C1 segment of cervical spinal cord (tissue), 14 donors: ENCODE results near the gene MTERF2.
"Not testable (repeated sequence)": the region's sequence is repeated elsewhere in the genome, so short reads cannot be mapped to it uniquely, and the experiment has no call there.

ENCODE experiments used
- DNase-seq, 14 donors: peaks; one replicate each; lab custom pipeline; 2025; lab: John Stamatoyannopoulos, UW

MTERF2 gene

DNA sequence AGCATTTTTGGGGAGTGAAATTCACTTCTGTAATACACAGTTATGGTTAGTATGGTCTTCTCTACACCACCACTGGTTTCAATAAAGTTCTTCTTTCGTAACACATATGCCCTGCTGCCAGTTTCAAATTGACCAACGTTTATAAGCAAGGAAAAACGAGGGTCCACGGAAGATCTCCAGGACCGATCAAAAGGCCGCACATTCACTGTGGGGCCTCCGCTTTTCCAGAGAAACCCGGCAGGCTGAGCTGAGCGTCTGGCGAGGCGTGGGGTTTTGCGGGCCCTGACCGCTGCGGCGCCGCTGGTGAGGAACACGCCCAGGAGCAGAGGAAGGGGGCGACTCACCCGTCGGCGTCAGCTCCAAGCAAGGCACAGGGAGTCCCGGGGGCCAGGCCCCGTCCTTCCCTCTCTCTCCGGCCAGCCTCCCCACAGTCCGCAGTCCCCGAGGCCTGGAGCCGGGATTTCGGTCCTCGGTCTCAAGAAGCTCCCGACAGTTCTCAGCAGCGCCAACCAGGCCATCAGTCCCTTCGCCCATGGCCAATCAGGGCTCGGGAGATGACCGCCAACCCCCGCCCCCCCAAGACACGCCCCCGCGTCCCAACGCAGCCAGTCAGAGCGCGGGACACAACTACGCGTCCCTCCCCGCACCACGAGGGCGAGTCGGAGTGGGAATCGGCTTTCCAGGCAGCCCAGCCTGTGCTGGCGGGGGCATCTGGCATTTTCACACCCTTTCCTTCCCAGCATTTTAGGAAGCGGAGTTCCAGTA lies at the start of gene MTERF2:
Gene MTERF2, minus strand, starts transcription at position 522 of the 765 bp plus-strand sequence. CDS start 8,432 bp downstream, outside the sequence.
- peak; percentile 61 to 98 (median 92) for DNase-seq

- DNase-seq, result no peak
Measured at GRCh38 chr12:107035733-107036132, 48.8 kb upstream of the MTERF2 start.

DNA sequence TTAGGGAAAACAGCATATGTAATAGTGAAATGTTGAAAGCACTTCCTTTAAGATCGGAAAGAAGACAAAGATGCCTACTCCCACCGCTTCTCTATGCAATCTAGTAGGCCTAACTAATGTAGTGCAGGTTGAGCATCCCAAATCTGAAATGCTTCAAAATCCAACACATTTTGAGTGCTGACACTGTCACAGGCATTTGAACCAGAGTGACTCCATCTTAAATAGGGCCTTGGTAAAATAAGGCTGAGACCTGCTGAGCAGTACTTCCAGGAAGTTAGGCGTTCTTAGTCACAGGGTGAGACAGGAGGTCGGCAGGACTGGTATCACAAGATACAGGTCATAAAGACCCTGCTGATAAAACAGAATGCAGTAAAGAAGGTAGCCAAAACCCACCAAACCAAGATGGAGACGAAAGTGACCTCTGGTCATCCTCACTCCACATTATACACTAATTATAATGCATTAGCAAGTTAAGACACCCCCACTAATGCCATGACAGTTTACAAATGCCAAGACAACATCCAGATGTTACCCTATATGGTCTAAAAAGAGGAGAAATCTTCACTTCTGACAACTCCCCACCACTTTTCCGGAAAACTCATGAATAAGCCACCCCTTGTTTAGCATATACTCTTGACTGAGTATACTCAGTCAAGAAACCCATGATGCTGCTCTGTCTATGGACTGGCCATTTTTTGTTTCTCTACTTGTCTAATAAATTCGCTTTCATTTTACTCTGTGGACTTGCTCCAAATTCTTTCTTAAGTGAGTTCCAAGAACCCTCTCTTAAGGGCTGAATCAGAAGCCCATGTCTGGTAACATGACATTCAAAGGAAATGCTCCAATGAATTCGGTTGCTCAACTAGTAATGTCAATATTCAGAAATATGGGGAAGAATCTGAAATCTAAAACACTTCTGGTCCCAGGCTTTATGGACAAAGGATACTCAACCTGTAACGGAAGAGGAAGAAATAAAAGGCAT lies 47.1 kb upstream of the MTERF2 start:
- no peak for DNase-seq

DNA sequence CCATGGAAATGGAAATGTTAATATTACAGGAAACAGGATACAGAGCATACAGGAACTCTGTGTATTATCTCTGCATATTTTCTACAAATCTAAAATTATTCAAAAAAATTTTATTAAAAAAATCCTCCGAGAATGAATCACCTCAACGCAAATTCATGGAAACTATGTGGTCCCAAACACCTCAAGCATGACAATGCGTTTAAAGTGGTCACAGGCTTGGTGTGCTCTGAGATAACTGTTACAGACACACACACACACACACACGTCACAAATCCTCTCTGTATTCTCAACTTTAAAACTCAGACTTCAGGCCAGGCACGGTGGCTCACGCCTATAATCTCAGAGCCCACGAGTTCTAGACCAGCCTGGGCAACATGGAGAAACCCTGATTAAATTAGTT lies 45.3 kb upstream of the MTERF2 start:
- no peak for DNase-seq

- no peak for DNase-seq
Measured at GRCh38 chr12:107031061-107031460, 44.1 kb upstream of the MTERF2 start.

GRCh38 chr12:107029081-107029480 lies 42.1 kb upstream of the MTERF2 start:
- no peak for DNase-seq

DNA sequence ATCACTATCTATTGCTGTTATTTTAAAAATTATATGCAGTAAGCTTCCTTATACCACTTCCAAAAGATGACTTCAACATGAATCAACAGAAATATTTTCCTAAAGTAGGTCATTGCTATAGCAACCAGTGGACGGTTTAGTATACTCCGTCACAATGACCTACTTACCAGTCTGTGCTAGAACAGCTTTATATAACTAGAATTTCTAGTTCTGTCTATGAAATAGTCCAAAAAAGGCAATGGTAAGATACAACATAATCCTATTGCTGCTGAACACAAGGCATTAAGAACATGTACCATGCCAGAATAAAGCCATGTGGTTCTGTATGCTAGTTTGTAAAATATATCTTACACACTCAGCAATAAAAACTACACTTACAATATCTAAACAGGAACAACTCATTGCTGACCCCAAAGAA lies 40.7 kb upstream of the MTERF2 start:
- DNase-seq, result peak in 1 of 14 donors; percentile 97

DNA sequence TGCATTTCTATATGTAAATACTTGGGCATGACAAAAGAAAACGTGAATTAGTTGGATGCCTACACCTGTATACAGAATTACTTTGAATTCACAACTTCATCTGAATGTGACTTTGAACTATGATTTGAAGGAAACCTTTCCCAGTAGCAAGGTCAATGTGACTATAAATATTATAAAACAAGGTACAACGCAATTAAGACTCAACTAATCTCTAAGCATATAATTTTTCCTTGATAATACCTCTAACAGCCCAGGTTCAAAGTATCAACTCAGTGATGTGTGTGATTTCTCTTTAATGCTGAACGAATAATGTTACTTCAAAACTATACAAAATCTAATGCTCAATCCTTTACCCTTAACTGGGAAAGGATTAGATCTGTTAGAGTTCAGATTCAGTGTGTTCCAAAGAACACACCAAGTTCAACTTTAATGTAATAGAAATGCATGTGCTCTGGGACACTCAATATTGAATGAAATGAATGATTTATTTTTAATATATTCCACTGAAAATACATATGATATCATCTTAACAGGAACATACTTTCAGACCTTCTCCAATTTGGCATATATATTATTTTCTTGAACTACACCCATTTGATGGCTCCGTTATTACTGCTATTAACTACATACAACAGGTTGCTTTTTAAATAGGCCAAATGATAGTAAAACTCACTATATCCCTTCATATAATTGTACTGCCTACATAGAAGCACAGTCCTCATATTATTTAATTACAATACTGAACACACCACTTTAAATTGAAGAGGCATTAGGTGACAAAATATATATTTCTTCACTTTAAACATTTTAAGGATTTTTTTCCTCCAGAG lies 40.1 kb upstream of the MTERF2 start:
- DNase-seq, result peak in 1 of 14 donors; percentile 36

DNA sequence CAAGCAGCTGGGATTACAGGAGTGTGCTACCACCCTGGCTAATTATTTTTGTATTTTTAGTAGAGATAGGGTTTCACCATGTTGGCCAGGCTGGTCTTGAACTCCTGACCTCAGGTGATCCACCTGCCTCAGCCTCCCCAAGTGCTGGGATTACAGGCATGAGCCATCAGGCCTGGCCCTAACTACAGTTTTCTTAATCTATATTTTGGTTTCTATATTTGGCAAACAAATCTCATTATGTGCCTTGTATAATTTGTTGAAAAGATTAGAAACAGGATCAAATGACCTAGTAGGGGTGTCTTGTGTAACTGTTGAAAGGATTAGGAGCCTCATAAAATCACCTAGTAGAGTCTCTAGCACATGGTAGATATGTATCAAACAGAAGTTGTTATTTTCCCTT lies 39.4 kb upstream of the MTERF2 start:
- DNase-seq, result not testable (repeated sequence)

GRCh38 chr12:107025671-107026070 lies 38.7 kb upstream of the MTERF2 start:
- no peak for DNase-seq

DNA sequence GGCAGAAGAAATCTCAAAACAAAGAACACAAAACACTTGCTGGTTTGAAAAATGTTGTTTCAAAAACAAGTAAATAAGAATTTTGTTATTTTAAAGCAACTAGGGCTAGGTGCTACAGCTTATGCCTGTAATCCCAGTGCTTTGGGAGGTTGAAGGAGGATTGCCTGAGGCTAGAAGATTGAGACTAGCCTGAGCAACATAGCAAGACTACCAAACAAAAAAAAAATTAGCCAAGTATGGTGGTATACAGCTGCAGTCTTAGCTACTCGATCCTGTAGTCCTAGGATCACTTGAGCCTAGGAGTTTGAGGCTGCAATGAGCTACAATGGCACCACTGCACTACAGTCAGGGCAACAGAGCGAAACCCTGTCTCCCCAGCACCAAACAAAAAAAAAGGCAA lies 32.6 kb upstream of the MTERF2 start:
- no peak for DNase-seq

- DNase-seq, result no peak
Measured at GRCh38 chr12:107017042-107017441, 30.1 kb upstream of the MTERF2 start.

DNA sequence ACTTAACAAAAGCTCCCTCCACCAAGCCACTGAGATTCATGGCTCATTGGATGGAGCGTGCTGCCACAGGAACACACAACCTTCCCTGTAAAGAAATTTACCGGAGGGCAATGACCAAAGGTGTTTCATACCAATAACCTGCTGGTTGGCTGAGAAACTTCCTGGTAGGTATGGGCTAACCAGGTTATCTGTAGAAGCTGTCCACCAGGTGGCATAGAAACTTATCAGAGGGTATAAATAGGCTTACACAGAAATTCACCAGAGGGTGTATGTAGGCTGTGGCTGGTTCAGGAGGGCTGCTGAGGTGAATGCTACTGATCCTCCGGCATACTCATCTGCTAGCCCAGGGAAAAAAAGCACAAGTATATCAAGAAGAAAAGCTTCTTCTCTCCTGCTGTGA lies 27.1 kb upstream of the MTERF2 start:
- DNase-seq, result peak in 1 of 14 donors; percentile 39

GRCh38 chr12:107012736-107013425 lies 25.9 kb upstream of the MTERF2 start:
- no peak for DNase-seq

DNA sequence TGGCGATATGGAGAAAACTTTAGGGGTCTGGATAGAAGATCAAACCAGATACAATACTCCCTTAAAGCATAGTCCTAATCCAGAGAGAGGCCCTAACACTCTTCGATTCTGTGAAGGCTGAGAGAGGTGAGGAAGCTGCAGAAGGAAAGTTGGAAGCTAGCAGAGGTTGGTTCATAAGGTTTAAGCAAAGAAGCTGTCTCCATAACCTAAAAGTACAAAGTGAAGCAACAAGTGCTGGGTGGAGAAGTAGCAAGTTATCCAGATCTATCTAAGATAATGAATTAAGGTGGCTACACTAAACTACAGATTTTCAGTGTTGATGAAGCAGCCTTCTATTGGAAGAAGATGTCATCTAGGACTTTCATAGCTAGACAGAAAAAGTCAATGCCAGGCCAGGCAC lies 24.6 kb upstream of the MTERF2 start:
- no peak for DNase-seq

- DNase-seq, result no peak
Measured at GRCh38 chr12:107007411-107007810, 20.5 kb upstream of the MTERF2 start.

DNA sequence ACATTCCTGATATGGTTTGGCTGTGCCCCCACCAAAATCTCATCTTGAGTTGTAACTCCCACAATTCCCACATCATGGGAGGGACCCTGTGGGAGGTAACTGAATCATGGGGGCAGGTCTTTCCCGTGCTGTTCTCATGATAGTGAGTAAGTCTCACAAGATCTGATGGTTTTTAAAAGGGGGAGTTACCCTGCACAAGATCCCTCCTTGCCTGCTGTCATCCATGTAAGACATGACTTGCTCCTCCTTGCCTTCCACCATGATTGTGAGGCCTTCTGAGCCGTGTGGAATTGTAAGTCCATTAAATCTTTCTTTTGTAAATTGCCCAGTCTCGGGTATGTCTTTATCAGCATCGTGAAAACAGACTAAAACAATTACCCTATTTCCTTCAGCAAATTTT lies 15.7 kb upstream of the MTERF2 start:
- not testable (repeated sequence) for DNase-seq

GRCh38 chr12:106999446-106999845 lies 12.5 kb upstream of the MTERF2 start:
- peak in 1 of 14 donors; percentile 49 for DNase-seq

GRCh38 chr12:106997916-106998315 lies 11.0 kb upstream of the MTERF2 start:
- no peak for DNase-seq

GRCh38 chr12:106996102-106996501 lies 9.2 kb upstream of the MTERF2 start:
- DNase-seq, result not testable (repeated sequence)
